GM13977 (cell line): Measurements from ENCODE around the gene RNF5.
"Not testable (repeated sequence)": the region's sequence is repeated elsewhere in the genome, so short reads cannot be mapped to it uniquely, and the experiment has no call there.

Experiments
- DNase-seq: peaks from one replicate; pipeline ENCODE4 v3.0.0; 2012; ENCODE audit warnings: low spot score
- in situ Hi-C: fragments of 300-500 bp; cut with MboI; formaldehyde crosslinking; loops from one replicate; pipeline ENCODE4 v1.12.0; 2022; ENCODE audit warnings: low sequenced_read_pairs, low pct_unique_long_range_greater_than_20kb, mixed read lengths, inconsistent platforms; ENCODE audit not compliant: unreplicated experiment
- TF ChIP-seq, protein P1 (sequence below): IDR thresholded peaks from 2 replicates; pipeline ENCODE4 v1.5.1; 2012; ENCODE audit warnings: mild to moderate bottlenecking, control low read depth; ENCODE audit not compliant: insufficient read depth; ENCODE audit errors: extremely low read depth, missing control alignments

Gene RNF5

GRCh38 chr6:32202186-32202585 lies 24.0 kb downstream of the RNF5 start:
- in situ Hi-C loops: no loop called here
- TF ChIP-seq, protein P1, sequence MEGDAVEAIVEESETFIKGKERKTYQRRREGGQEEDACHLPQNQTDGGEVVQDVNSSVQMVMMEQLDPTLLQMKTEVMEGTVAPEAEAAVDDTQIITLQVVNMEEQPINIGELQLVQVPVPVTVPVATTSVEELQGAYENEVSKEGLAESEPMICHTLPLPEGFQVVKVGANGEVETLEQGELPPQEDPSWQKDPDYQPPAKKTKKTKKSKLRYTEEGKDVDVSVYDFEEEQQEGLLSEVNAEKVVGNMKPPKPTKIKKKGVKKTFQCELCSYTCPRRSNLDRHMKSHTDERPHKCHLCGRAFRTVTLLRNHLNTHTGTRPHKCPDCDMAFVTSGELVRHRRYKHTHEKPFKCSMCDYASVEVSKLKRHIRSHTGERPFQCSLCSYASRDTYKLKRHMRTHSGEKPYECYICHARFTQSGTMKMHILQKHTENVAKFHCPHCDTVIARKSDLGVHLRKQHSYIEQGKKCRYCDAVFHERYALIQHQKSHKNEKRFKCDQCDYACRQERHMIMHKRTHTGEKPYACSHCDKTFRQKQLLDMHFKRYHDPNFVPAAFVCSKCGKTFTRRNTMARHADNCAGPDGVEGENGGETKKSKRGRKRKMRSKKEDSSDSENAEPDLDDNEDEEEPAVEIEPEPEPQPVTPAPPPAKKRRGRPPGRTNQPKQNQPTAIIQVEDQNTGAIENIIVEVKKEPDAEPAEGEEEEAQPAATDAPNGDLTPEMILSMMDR: no peak
- no peak for DNase-seq

DNA sequence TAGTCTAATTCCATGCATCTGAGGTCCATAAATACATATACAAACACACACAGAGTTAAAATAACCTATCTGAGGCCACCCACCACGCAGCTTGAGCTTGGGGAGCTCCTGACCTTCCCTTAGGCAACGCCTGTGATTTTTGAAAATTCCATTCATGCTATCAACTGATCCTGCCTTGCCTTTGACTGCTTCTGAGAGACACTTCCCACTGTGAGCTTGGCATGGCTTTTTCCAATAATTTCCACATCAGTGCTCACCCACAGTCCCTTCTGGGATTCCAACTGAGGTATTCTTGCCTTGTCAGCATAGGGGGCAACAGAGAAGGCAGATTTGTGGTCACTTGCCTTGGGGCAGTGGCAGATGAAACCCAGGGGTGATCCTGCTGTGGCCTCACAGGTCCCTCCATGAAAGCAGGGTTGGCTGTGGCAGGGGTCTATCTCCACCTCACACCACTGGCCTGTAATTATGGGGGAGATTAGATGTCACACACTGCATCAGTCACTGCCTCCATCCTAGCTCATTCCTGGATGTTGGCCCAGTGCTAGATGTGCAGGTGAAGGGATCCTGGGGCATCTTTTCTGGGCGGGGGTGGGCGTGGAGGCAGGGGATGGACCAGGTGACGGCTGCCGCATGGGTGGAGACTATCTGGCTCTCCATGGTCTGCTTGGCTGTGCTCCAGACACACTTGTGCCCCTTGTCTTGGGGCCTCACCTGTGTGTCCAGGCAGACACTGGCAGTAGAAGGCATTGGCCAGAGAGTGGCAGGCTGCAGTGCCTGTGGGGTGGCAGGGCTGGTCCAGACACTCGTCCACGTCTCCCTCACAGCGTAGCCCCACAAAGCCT lies 25.4 kb downstream of the RNF5 start:
- no peak for DNase-seq
- in situ Hi-C loops: no loop called here
- TF ChIP-seq, protein P1: no peak

- DNase-seq: no peak
- TF ChIP-seq, protein P1: no peak
- in situ Hi-C loops: no loop called here
Measured at GRCh38 chr6:32204268-32204715, 26.1 kb downstream of the RNF5 start.

- TF ChIP-seq, protein P1: no peak
- in situ Hi-C loops: no loop called here
- DNase-seq: no peak
Measured at GRCh38 chr6:32208996-32209395, 30.8 kb downstream of the RNF5 start.

DNA sequence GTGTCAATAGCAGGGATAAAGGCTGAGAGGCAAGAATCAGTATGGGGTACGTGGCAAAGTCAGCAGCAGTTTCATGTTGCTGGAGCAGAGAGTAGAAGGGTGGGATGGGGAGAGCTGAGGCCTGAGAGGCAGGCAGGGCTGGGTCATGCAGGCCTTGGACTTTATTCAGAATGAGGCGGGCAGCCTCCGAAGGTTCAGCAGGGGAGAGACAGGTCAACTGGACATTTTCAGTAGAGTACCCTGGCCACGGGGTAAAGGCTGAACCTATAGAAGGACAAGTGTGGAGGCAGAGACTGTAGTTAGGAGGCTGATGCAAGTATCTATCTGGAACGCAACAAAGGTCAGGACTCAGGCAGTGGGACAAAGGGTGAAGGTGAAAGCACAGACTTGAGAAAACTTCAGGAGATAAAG lies 32.0 kb downstream of the RNF5 start:
- DNase-seq: no peak
- TF ChIP-seq, protein P1: no peak
- in situ Hi-C loops: no loop called here

- in situ Hi-C loops, DNase-seq: not testable (repeated sequence)
Measured at GRCh38 chr6:32211432-32211831, 33.2 kb downstream of the RNF5 start.

DNA sequence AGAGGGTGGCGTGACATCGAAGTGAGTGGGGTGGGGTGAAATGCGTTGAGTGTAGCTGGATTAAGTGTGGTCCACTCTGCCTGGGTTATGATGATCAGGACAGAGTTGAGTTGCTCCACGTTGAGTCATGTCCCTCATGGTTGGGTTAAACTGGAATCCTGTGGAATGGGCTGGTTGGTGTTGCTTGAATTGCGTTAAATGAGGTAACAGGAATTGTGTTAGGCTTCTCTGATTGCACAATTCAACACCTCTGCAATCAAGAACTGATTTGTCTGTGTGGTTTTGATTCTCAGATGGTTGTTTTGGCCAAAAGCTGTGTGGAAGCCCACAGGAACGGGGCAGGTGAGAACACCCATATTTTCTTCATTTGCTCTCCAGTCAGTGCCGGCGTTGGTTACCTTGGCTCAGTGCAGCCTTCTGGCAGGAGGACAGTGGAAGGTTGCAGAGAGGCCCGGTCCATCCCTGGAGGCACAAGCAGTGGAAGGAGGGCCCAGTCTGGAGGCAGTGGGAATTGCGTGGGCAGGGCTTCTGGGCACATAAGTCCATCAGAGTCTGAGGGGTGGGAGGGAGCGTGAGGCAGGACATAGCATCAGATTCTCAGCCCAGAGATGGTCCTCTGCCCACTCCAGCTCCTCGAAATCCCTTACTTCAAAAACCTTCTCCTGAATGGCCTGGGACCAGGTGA lies 34.0 kb downstream of the RNF5 start:
- TF ChIP-seq, protein P1: no peak
- DNase-seq: no peak
- in situ Hi-C loops: no loop called here
